ENCODE results near the gene BRSK2. TPM values are rescaled to one million over a fixed set of nuclear protein-coding genes. Genes with fewer than 3 reads are reported as not detected.

BRSK2 gene
- total and polyA plus RNA-seq, 2 of the 4 experiments (the other 2 are of a cell fraction) = 0.18 to 0.62 TPM

DNA sequence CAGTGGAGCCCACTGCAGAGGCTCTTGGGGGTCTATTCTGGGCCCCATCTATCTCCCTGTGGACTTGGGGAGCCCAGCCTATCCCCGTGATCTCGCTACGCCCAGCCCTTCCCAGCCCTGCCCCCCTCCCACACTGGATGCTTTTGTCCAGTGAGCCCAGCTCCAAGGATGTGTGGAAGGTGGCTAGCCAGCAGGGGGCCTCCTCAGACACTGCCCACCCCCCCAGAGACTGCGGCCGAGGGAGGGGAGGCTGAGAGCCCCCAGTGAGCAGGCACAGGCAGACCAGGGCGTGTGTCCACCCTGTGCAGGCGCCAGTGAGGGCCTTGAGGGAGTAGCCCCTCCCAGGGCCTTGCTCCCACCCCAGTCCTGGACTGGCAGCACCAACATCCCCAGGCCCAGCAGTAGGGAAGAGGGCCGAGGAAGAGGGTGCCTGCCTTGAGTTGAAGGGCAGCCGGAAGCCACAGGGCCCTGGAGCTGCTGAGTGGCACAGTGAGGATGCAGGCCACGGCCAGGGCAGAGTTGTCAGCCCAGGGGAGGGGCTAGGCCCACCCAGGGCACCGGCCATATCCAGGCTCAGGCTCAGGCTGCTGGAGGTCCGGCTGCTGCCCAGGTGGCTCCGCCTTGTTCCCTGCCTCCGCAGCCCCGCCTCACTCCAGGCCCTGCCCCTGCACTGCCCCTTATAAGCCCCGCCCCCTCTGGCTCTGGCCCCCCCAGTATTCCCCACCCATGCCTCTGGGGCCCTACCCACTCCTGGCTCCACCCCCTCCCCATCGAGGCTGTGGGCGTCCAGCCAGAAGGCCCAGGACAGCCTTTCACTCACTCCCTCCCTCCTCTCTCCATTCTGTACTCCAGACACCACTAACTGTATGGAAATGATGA lies 68.8 kb downstream of the BRSK2 start:
- Histone ChIP-seq H3K36me3 (ENCODE audit: control insufficient read depth, insufficient read depth, low read length) (no peaks in the 10 kb centered on the region), H4K20me1 (ENCODE audit: insufficient read depth, low read length) (no peaks in the 10 kb centered on the region; the same call in none of the 2 replicates), H2BK15ac (ENCODE audit: low read depth, low read length) (no peak overlapping the region), H3K27me3 (ENCODE audit: control insufficient read depth, insufficient read depth, low read length) (no peaks in the 10 kb centered on the region; the same call in 1 of the 2 replicates), H3K4me1 (ENCODE audit: control insufficient read depth, insufficient read depth, low read length) (peaks cover 13% of the 10 kb centered on the region; the same call in 1 of the 2 replicates), H2BK20ac (ENCODE audit: low read depth, low read length) (no peak overlapping the region), H2BK120ac (ENCODE audit: low read depth, low read length) (no peak overlapping the region), H3K4me3 (ENCODE audit: insufficient read depth, low read depth, low read length) (no peak overlapping the region), H3K56ac (ENCODE audit: extremely low read depth, insufficient read depth, low read length) (no peak overlapping the region), H2AK5ac (ENCODE audit: low read depth, low read length) (no peak overlapping the region), H4K91ac (ENCODE audit: insufficient read depth, low read depth, low read length) (no peak overlapping the region), H2AFZ (replicated peaks; ENCODE audit: low read length, poor library complexity) (no peak overlapping the region), H2BK5ac (ENCODE audit: low read depth, low read length, poor library complexity, severe bottlenecking) (no peak overlapping the region), H4K8ac (ENCODE audit: low read depth in 2 of 2, low read length in 2 of 2) (no peak overlapping the region), H3K9me1 (ENCODE audit: insufficient read depth, low read length) (no peaks in the 10 kb centered on the region), H3K4ac (ENCODE audit: low read depth, low read length) (no peak overlapping the region), H3K14ac (replicated peaks; ENCODE audit: low read depth, low read length) (no peak overlapping the region), H3K18ac (ENCODE audit: low read depth, low read length) (no peak overlapping the region), H4K5ac (ENCODE audit: low read depth, low read length) (no peak overlapping the region; the same call in 1 of the 2 replicates), H3K27ac (ENCODE audit: insufficient read depth, low read length) (no peak overlapping the region), H3K9me3 (ENCODE audit: control insufficient read depth, insufficient read depth, low read length) (no peaks in the 10 kb centered on the region), H3K4me2 (ENCODE audit: low read depth, low read length) (no peak overlapping the region), H3K79me1 (ENCODE audit: low read depth in 1 of 2, low read length in 2 of 2) (no peaks in the 10 kb centered on the region), H3K23ac (ENCODE audit: low read depth, low read length) (no peak overlapping the region), H2AK9ac (replicated peaks; ENCODE audit: low read depth, low read length, poor library complexity) (peak overlapping the region; percentile 70), H3K9ac (ENCODE audit: low read depth, low read length) (no peak overlapping the region)
- in situ Hi-C loops (cut with MboI; ENCODE audit: low sequenced_read_pairs) (no loop called here), dilution Hi-C loops (cut with HindIII; ENCODE audit: low sequenced_read_pairs, unreplicated experiment) (no loop called here), intact Hi-C loops (cut with micrococcal nuclease) (no loop called here)
- 20% methylated on average over 4 of the region's 18 CpGs; no CpG with 5 or more reads in 1 of the 2 experiments for WGBS, 2 experiments (ENCODE audit: extremely low coverage in 2 of 2, insufficient read length in 1 of 2)
- CTCF ChIA-PET = no interaction called here
- TF ChIP-seq RAD21 (IDR thresholded peaks at IDR 0.05; ENCODE audit: low read length) = no peak
- TF ChIP-seq RCOR1 (IDR thresholded peaks at IDR 0.05; ENCODE audit: insufficient replicate concordance, low read length) = no peak
- TF ChIP-seq MAFK (IDR thresholded peaks at IDR 0.05; ENCODE audit: low read depth, low read length) = no peak
- TF ChIP-seq, protein P1, sequence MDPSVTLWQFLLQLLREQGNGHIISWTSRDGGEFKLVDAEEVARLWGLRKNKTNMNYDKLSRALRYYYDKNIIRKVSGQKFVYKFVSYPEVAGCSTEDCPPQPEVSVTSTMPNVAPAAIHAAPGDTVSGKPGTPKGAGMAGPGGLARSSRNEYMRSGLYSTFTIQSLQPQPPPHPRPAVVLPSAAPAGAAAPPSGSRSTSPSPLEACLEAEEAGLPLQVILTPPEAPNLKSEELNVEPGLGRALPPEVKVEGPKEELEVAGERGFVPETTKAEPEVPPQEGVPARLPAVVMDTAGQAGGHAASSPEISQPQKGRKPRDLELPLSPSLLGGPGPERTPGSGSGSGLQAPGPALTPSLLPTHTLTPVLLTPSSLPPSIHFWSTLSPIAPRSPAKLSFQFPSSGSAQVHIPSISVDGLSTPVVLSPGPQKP (IDR thresholded peaks at IDR 0.05; ENCODE audit: borderline replicate concordance, low read depth, low read length) = no peak
- no peak for TF ChIP-seq BHLHE40 (IDR thresholded peaks at IDR 0.05; ENCODE audit: low read depth, low read length)
- TF ChIP-seq CTCF (conservative IDR thresholded peaks at IDR 0.05; ENCODE audit: low read depth, low read length) = peak; percentile 23; the same call in 1 of the 2 replicates
- TF ChIP-seq POLR2A (IDR thresholded peaks at IDR 0.05; ENCODE audit: low read depth, low read length) = no peak
- TF ChIP-seq NFE2L2 (IDR thresholded peaks at IDR 0.05; ENCODE audit: low read depth, low read length) = no peak
- ATAC-seq (ENCODE audit: low read depth) (peak; percentile 59), DNase-seq (peak; percentile 2)
- BruUV-seq (replicated peaks) = no TSS peak
- POLR2A ChIA-PET (ENCODE audit: unreplicated experiment) = no interaction called here

Data from IMR-90 (cell line).